H54 (cell line): ENCODE data around the gene CTNNA3.

ENCODE experiments used
- DNase-seq: peaks from one replicate; pipeline ENCODE4 v3.0.0; 2011; ENCODE audit warnings: low spot score, mixed read lengths; ENCODE audit not compliant: insufficient read length
- FAIRE-seq: peaks from 3 replicates; lab custom pipeline; 2011; peaks lifted over from hg19 to GRCh38; lab: Jason Lieb, UNC
- POLR2A ChIP-seq: IDR thresholded peaks from 2 replicates; pipeline ENCODE4 v1.6.1; 2011; ENCODE audit warnings: low read depth, mild to moderate bottlenecking, low read length

CTNNA3 gene

DNA sequence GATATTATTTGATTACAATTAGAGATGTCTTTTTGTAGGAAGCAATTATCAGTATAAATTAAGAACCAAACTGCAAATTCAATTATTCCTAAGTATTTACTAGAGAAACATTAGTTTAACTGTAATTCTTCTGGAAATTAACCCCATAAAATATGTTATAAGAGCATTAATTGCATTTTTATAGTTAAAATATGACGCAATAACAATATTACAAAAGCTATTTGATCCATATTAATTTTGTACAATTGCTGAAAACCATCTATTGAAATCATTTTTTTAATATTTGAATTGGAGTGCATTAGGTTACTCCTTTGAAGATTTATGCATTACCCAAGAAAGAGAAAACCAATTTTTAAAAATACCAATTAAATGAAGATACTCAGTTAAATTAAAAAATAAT, 1024.9 kb downstream of the CTNNA3 start:
- DNase-seq (no peak), FAIRE-seq (no peak)
- TF ChIP-seq POLR2A = no peak

DNA sequence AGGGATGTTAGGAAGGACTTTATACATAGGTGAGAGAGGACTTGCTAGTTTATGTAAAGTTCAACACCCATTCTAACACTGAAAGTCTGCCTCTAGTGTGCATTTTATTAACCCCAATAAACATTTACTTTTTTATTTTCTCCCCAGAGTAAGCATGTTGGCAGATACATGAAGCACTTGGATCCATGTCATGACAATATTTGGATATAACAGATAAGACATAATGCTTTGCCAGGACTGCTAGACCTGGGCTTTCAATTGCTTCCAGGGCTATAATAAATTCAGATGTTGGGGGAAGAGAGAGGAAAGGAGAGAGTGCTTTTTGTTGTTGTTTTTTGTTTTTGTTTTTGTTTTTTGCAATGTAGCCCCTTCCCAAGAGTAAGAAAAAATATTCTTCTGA, 1039.5 kb downstream of the CTNNA3 start:
- FAIRE-seq (no peak), DNase-seq (no peak)
- TF ChIP-seq POLR2A = no peak

GRCh38 chr10:66654861-66655260, 1041.1 kb downstream of the CTNNA3 start:
- no peak for TF ChIP-seq POLR2A
- FAIRE-seq (peak; percentile 11), DNase-seq (no peak)

- no peak for TF ChIP-seq POLR2A
- FAIRE-seq = no peak
- no peak for DNase-seq
These were observed 1044.5 kb downstream of the CTNNA3 start for GRCh38 chr10:66651308-66652082.

DNA sequence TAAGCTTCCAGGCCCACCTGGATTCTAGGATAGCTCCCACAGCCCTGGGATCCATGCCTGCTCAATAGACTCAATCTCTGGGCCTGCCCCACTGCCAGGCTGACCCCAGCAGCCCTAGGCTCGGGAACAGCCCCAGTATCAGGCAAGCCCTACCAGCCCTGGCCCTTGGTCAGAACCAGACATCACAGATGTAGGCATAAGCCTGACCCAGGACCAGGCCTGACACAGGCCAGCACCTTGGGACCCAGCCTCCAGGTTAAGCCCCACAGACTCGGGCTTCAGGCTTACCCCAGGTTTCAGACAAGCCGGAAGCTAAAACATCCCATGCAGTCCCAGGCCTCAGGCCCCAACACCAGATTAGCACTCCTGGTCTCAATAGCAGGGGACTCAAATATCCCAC, 1046.4 kb downstream of the CTNNA3 start:
- TF ChIP-seq POLR2A = no peak
- no peak for DNase-seq
- no peak for FAIRE-seq

DNA sequence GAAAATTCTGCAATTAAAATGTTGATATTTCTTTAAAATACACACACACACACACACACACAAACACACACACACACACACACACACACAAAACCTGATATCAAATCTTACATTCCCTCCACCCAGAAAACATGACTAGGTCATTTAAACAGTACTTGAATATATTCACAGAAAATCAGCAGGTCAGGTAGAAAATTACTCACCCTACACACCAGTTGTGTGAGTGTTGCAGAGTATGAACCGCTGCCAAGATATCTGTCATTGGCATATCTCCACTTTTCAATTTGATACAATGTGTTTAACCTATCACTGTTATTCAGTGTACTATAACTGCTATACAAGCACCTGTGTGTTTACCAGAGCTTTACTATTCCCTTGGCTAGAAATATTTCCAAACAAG, 1053.8 kb downstream of the CTNNA3 start:
- FAIRE-seq (no peak), DNase-seq (no peak)
- no peak for TF ChIP-seq POLR2A

DNA sequence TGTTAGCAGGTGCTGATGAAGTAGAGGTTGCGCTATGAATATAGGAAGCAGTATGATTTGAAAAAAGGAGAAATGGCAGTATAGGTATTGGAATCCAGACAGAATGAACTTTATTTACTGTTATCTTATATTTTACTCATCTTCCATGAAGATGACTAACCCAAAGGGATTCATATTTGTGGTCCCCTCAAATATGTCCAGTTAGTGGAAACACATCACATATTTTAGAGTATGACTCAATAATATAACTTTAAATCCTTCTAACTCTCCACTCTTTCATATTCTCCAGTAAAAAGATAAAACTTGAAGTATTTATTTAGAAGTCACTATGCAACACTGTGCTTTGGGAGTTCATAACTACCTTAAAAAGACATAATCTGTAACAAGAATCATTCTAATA, 1056.6 kb downstream of the CTNNA3 start:
- peak; percentile 57 for FAIRE-seq
- TF ChIP-seq POLR2A = no peak
- DNase-seq = no peak

DNA sequence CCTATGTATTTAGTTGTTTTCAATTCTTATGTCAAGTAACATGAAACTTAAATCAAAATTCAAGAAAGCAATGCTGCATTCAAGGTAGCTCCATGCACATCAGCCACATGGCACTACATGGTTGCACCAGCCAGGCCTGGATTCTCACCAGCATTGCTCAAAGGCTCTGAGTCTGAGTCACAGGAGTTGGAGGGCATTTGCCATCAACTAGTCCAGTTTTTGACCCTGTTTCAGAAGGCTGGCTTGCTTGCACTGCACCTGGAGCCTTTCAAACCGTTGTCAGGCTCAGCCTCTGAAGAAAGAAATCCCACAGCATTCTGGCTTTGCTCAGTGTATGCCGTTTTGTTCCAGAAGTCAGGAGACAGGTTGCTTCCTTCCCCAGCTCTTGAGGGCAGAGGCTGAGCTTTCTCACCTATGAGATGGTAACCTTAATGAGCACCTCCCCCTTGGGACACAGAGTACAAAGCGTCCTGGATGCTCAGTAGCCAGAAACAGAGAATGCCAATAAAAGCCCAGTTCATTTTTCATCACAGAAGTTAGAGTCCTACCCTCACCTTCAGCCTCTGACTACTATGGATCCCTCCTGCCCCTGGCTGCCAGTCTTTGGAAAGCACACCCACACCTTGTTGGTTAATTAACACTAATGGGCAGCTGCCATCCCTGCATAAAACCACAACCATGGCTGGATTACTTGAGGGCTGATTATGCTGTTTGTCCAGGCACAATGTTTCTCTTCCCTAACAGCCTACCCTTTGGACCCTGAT, 1058.5 kb downstream of the CTNNA3 start:
- no peak for TF ChIP-seq POLR2A
- FAIRE-seq (peak; percentile 94), DNase-seq (peak; percentile 10)

- peak; percentile 43 for FAIRE-seq
- no peak for TF ChIP-seq POLR2A
- no peak for DNase-seq
These were observed 1066.0 kb downstream of the CTNNA3 start for GRCh38 chr10:66629996-66630395.

DNA sequence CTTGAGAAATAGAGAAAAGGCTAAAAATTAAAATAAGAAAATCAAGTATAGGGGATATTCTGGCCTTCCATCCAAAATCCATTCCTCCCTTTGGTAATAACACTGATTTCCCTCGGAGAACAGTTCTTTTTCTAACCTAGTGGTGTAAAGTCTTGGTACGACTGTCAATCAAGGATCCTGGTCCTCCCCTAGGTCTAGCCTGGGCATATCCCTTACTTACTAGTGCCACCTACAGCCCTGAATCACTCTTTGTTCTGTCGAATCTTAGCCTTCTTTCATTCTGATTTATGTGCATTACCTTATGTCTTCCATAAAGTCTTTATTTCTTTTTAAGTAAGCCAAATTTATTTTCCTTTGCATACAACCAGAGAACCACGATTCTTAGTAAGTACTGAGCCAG, 1068.8 kb downstream of the CTNNA3 start:
- FAIRE-seq (peak; percentile 94), DNase-seq (peak; percentile 16)
- TF ChIP-seq POLR2A = no peak

GRCh38 chr10:66625709-66626590, 1070.0 kb downstream of the CTNNA3 start:
- DNase-seq = no peak
- no peak for TF ChIP-seq POLR2A
- FAIRE-seq = peak; percentile 57

DNA sequence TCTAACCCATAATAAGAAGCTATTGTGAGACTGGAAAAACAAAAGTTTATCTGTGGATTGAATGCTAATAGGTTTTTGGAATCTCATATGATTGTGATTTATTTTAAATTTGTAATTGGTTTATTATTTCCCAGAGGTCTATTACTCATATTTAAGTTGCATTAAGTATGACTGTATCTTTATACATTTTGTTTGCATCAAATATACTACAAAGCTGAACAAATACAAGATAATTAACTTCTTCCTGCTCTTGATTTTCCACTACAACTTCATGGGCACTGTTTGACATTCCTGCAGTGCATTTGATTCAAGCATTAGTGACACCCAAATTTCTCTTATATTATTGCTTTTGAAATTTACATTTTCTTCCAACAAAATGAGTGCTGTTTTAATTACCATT, 1073.9 kb downstream of the CTNNA3 start:
- no peak for TF ChIP-seq POLR2A
- DNase-seq (no peak), FAIRE-seq (peak; percentile 52)

- no peak for FAIRE-seq
- TF ChIP-seq POLR2A = no peak
These were observed 1091.8 kb downstream of the CTNNA3 start for GRCh38 chr10:66604195-66604594.

GRCh38 chr10:66591865-66592264, 1104.1 kb downstream of the CTNNA3 start:
- no peak for DNase-seq
- no peak for TF ChIP-seq POLR2A
- peak; percentile 66 for FAIRE-seq

More at GRCh38 chr10:66604195-66604594, 1091.8 kb downstream of the CTNNA3 start:
- no peak for DNase-seq
